ENCODE measurements around the gene ZYG11B. TPM values are rescaled to one million over a fixed set of nuclear protein-coding genes. Genes with fewer than 3 reads are reported as not detected.

The ZYG11B gene
- total RNA-seq, 1 experiment from 2014 or later, result 20.6 TPM

GRCh38 chr1:52848423-52848822 is 122.2 kb downstream of the ZYG11B start:
- Histone ChIP-seq H2BK12ac (ENCODE audit: insufficient read length, low read depth, low read length) (no peak overlapping the region), H3K56ac (ENCODE audit: insufficient read length, low read depth, low read length) (no peak overlapping the region), H3K27ac (ENCODE audit: insufficient read length, low read depth, low read length) (no peak overlapping the region), H3K14ac (ENCODE audit: insufficient read depth, low read length) (no peak overlapping the region), H3K4me2 (ENCODE audit: insufficient read depth, insufficient read length, low read length) (no peak overlapping the region), H4K20me1 (ENCODE audit: control insufficient read depth, insufficient read depth, insufficient read length) (no peaks in the 10 kb centered on the region), H4K8ac (replicated peaks; ENCODE audit: insufficient read length, low read depth, low read length) (no peak overlapping the region), H3T11ph (ENCODE audit: low read length) (no peak overlapping the region), H3K79me1 (ENCODE audit: insufficient read depth, low read depth, low read length, poor library complexity, severe bottlenecking) (no peaks in the 10 kb centered on the region), H4K91ac (ENCODE audit: insufficient read length, low read depth, low read length) (no peak overlapping the region), H3K9ac (ENCODE audit: extremely low read depth, insufficient read length, low read length) (no peak overlapping the region), H3K23ac (ENCODE audit: insufficient read length, low read depth, low read length) (no peak overlapping the region), H3K4ac (ENCODE audit: low read depth, low read length) (no peak overlapping the region), H2BK15ac (ENCODE audit: low read depth, low read length) (no peak overlapping the region), H3K18ac (ENCODE audit: insufficient read length, low read depth, low read length) (no peak overlapping the region), H2BK20ac (ENCODE audit: low read depth, low read length, poor library complexity, severe bottlenecking) (no peak overlapping the region), H3K27me3 (ENCODE audit: insufficient read depth, low read length) (peaks cover 4% of the 10 kb centered on the region; the same call in 1 of the 2 replicates), H3K23me2 (ENCODE audit: insufficient read length, low read depth, low read length, poor library complexity, severe bottlenecking) (peaks cover under 1% of the 10 kb centered on the region), H4K5ac (ENCODE audit: insufficient read length, low read depth, low read length) (no peak overlapping the region), H3K4me1 (ENCODE audit: insufficient read depth, low read length) (no peaks in the 10 kb centered on the region), H2AK5ac (ENCODE audit: insufficient read length, low read length) (no peak overlapping the region), H3K79me2 (ENCODE audit: insufficient read depth, low read length) (no peaks in the 10 kb centered on the region), H2BK5ac (ENCODE audit: insufficient read length, low read length) (no peak overlapping the region), H2BK120ac (ENCODE audit: low read depth, low read length, poor library complexity, severe bottlenecking) (no peak overlapping the region), H3K9me3 (ENCODE audit: control insufficient read depth, low read depth, low read length) (no peaks in the 10 kb centered on the region), H2AFZ (ENCODE audit: low read length) (no peak overlapping the region)
- Mint-ChIP-seq H3K9me3 (no peaks in the 10 kb centered on the region), H3K4me3 (no peak overlapping the region), H3K4me1 (peaks cover 2 to 6% of the 10 kb centered on the region in 2 experiments; a peak in 1 of 4 replicates), H3K27me3 (ENCODE audit: low read depth) (peaks cover 22% of the 10 kb centered on the region), H3K27ac (no peak overlapping the region), H3K36me3 (ENCODE audit: insufficient read depth in 1 of 3, low read depth in 3 of 3) (no peaks in the 10 kb centered on the region)
- no CpG with 5 or more reads among the region's 5 CpGs for WGBS (ENCODE audit: extremely low coverage, insufficient read length, low lambda C conversion rate)
- no peak for TF ChIP-seq CTCF (conservative IDR thresholded peaks at IDR 0.05)
- no peak for DNase-seq

Measured in H9 (cell line).